Brain pericyte (primary cell): ENCODE measurements around the gene TSTD2.

Experiments used
- DNase-seq: peaks from one replicate; pipeline ENCODE4 v3.0.0-alpha.2; 2012; ENCODE audit warnings: low read depth, low spot score

Gene TSTD2

GRCh38 chr9:97632985-97633858 is at the start of gene TSTD2, which contains the start of gene NCBP1:
TSTD2 (minus strand) TSS chr9:97633368; CDS start chr9:97627562, 5,806 bp downstream.
NCBP1 (plus strand) TSS chr9:97633821; CDS start chr9:97633882, 61 bp downstream.
- peak; percentile 97 for DNase-seq

GRCh38 chr9:97682242-97682641 is 49.1 kb upstream of the TSTD2 start:
- no peak for DNase-seq

- DNase-seq: no peak
These were observed 42.5 kb upstream of the TSTD2 start for GRCh38 chr9:97675655-97676054.

- DNase-seq: no peak
These were observed 40.8 kb upstream of the TSTD2 start for GRCh38 chr9:97673922-97674321.

GRCh38 chr9:97672403-97672802 is 39.2 kb upstream of the TSTD2 start:
- DNase-seq: no peak

- no peak for DNase-seq
These were observed 37.4 kb upstream of the TSTD2 start for GRCh38 chr9:97670586-97670985.

GRCh38 chr9:97668485-97668884 is 35.3 kb upstream of the TSTD2 start:
- no peak for DNase-seq

GRCh38 chr9:97666907-97667686 is 33.9 kb upstream of the TSTD2 start:
- DNase-seq: no peak

- DNase-seq: no peak
These were observed 32.6 kb upstream of the TSTD2 start for GRCh38 chr9:97665742-97666141.

GRCh38 chr9:97660847-97661246 is 27.7 kb upstream of the TSTD2 start:
- no peak for DNase-seq

GRCh38 chr9:97660340-97660739 is 27.2 kb upstream of the TSTD2 start:
- no peak for DNase-seq

GRCh38 chr9:97659771-97660170 is 26.6 kb upstream of the TSTD2 start:
- DNase-seq: no peak

- no peak for DNase-seq
These were observed 25.5 kb upstream of the TSTD2 start for GRCh38 chr9:97658707-97659106.

GRCh38 chr9:97651646-97652045 is 18.5 kb upstream of the TSTD2 start:
- no peak for DNase-seq

GRCh38 chr9:97647996-97648395 is 14.8 kb upstream of the TSTD2 start:
- DNase-seq: no peak

GRCh38 chr9:97645720-97646119 is 12.6 kb upstream of the TSTD2 start:
- DNase-seq: no peak

- DNase-seq: no peak
These were observed 7.2 kb upstream of the TSTD2 start for GRCh38 chr9:97640325-97640724.

GRCh38 chr9:97638666-97639065 is 5.5 kb upstream of the TSTD2 start:
- no peak for DNase-seq

- DNase-seq: no peak
These were observed 3.7 kb upstream of the TSTD2 start for GRCh38 chr9:97636903-97637302.

- DNase-seq: no peak
These were observed 1.9 kb upstream of the TSTD2 start for GRCh38 chr9:97635026-97635425.

GRCh38 chr9:97633859-97634490 is 807 bp upstream of the TSTD2 start:
- no peak for DNase-seq
